NCI-H2196 (cell line): Measurements from ENCODE around the gene ACTG2.
"Not testable (repeated sequence)": the region's sequence is repeated elsewhere in the genome, so short reads cannot be mapped to it uniquely, and the experiment has no call there.

Experiments
- DNase-seq: peaks from one replicate; lab custom pipeline; 2025; ENCODE audit not compliant: unreplicated experiment; lab: John Stamatoyannopoulos, UW

Gene ACTG2

GRCh38 chr2:73891276-73891901, 1.4 kb upstream of the ACTG2 start:
- no peak for DNase-seq

GRCh38 chr2:73893764-73894474, 1.1 kb downstream of the ACTG2 start:
- DNase-seq, result no peak

- no peak for DNase-seq
Measured at GRCh38 chr2:73894475-73894850, 1.7 kb downstream of the ACTG2 start.

GRCh38 chr2:73894877-73895276, 2.1 kb downstream of the ACTG2 start:
- DNase-seq, result no peak

GRCh38 chr2:73895473-73895872, 2.7 kb downstream of the ACTG2 start:
- no peak for DNase-seq

GRCh38 chr2:73896362-73897239, 3.8 kb downstream of the ACTG2 start:
- no peak for DNase-seq

- no peak for DNase-seq
Measured at GRCh38 chr2:73897240-73897583, 4.4 kb downstream of the ACTG2 start.

GRCh38 chr2:73897934-73898333, 5.1 kb downstream of the ACTG2 start:
- DNase-seq, result no peak

GRCh38 chr2:73899801-73900336, 7.1 kb downstream of the ACTG2 start:
- no peak for DNase-seq

- DNase-seq, result no peak
Measured at GRCh38 chr2:73901143-73901542, 8.3 kb downstream of the ACTG2 start.

- no peak for DNase-seq
Measured at GRCh38 chr2:73902284-73902683, 9.5 kb downstream of the ACTG2 start.

- no peak for DNase-seq
Measured at GRCh38 chr2:73903313-73903712, 10.5 kb downstream of the ACTG2 start.

- not testable (repeated sequence) for DNase-seq
Measured at GRCh38 chr2:73903949-73904613, 11.3 kb downstream of the ACTG2 start.

GRCh38 chr2:73904952-73905351, 12.1 kb downstream of the ACTG2 start:
- DNase-seq, result no peak

- no peak for DNase-seq
Measured at GRCh38 chr2:73906847-73907505, 14.2 kb downstream of the ACTG2 start.

GRCh38 chr2:73907840-73908452, 15.1 kb downstream of the ACTG2 start:
- DNase-seq, result peak; percentile 56

GRCh38 chr2:73908689-73909652, 16.2 kb downstream of the ACTG2 start:
- no peak for DNase-seq

- no peak for DNase-seq
Measured at GRCh38 chr2:73910873-73911547, 18.2 kb downstream of the ACTG2 start.
